Measurements from ENCODE around the gene BTNL8.
A peak's percentile ranks its signal among the peaks of the same experiment; 100 is the strongest.

BTNL8 gene

DNA sequence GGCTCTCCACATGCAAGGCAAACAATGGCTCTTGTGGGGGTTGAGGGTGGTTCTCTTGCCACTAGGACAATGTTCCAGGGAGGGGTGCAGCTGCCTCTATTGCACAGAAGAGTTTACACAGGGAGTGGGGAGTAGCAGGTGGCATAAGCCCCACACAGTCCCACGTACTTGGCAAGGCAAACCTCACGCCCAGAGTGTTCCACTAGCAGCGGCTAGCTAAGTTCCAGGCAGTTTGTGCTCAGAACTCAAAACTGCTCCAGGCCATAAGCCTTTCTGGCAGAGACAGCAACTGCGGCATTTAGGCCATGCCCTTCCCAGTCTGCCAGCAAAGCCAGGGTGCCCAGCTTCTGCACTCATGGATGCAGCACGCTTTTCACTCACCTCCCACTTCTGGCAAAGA lies 60.7 kb downstream of the BTNL8 start:
- DNase-seq (ENCODE audit: low read depth, low spot score) = no peak

DNA sequence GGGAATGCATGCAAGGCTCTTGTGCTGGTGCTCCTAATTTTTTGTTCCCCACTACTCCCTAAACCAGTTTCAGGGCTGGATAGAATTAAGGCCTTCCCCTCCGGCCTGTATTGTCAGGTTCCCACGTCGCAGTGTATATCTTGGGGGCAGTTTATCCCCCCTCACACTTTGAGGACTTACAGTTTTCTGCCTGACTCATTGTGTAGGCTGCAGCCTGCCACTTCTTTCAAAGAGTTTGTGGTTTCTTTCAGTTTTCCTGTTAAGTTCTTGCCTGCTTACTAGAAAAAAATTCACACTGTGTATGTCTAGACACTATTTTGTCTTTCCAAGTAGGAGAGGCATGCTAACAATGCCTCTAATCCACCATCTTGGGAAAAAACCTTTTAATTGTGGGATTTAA lies 61.2 kb downstream of the BTNL8 start:
- peak; percentile 9 for DNase-seq (ENCODE audit: low read depth, low spot score)

DNA sequence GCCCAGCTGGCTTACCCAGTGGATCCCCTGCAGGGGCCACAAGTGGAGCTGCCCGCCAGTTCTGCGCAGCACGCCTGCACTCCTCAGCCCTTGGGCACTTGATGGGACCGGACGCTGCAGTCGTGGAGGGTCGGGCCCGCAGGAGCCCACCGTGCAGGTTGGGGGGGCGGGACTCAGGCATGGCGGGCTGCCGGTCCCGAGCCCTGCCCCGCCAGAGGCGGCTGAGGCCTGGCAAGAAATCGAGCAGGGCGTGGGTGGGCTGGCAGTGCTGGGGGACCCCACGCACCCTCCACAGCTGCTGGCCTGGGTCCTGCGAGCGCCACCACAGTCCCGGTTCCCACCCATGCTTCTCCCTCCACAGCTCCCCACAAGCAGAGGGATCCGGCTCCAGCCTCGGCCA lies 70.4 kb downstream of the BTNL8 start:
- DNase-seq (ENCODE audit: low read depth, low spot score) = no peak

DNA sequence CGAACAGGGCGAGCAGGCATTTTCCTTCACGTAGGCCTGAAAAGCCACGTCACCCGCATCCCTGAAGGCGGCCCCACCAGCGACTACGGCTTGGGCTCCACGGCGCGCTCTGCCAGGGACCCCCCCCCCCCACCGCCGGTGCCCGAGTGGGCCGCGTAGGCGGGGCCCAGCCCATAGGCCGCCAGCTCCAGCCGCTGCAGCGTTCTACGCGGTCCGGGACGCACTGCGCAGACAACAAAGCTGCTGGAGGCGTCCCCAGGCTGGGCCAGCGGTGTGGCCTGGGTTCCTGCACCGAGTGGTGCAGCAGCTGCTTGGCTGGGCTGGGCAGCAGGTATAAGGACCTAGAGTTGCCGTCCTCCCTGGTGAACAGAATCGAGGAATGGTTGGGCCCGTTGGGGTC lies 71.4 kb downstream of the BTNL8 start:
- DNase-seq (ENCODE audit: low read depth, low spot score) = no peak

DNA sequence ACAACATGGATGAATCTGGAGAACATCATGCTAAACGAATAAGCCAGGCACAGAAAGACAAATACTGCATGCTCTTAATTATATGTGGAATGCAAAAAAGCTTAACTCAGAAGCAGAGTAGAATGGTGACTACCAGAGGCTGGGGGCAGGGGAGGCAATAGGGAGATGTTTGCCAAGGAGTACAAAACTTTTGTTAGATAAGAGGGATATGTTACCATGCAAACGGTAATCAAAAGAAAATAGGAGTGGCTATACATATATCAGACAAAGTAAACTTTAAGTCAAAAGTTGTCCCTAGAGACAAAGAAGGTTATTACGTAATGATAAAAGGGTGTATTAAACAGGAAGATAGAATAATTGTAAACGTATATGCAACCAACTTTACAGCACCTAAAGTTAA lies 71.9 kb downstream of the BTNL8 start:
- DNase-seq (ENCODE audit: low read depth, low spot score) = no peak

DNA sequence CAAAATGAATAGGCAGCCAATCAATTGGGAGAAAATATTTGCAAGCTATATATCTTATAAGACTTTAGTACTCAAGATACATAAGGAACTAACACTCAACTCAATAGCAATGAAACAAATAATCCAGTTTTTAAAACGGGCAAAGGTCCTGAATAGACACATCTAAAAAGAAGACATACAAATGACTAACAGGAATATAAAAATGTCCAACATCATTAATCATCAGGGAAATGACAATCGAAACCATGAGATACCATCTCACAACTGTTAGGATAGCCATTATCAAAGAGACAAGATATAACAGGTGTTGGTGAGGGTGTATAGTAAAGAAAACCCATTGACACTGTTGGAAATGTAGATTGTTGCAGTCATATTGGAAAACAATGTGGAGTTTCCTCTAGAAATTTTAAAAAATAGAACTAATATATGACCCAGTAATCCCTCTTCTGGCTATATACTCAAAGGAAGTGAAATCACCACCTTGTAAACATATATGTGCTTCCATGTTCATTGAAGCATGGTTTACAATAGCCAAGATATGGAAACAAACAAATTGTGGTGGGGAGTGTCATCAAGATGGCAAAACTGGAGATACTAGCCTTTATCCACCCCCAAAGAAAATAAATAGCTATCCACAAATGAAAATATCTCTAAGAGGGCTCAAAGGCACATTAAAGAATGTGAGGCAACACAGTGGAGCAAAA lies 75.8 kb downstream of the BTNL8 start:
- DNase-seq (ENCODE audit: low read depth, low spot score) = no peak

DNA sequence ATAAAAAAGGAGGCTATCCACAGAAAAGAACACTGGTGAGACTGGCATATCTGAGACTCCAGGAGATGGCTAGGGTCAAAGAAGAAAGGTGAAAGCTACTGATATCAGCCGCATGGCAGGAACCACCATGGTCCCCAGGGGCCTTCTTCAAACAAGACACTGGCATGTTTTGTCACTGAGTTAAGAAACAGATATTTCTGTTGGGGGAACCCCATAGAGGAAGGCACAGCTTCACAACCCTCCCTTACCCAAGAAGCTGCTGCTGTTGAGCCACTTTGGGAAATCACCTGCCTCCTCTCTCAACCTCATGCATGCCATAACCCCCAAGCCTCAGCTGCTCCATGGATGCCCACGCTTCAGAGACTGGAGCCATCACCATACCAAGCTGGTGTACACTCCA lies 76.4 kb downstream of the BTNL8 start:
- DNase-seq (ENCODE audit: low read depth, low spot score) = no peak

DNA sequence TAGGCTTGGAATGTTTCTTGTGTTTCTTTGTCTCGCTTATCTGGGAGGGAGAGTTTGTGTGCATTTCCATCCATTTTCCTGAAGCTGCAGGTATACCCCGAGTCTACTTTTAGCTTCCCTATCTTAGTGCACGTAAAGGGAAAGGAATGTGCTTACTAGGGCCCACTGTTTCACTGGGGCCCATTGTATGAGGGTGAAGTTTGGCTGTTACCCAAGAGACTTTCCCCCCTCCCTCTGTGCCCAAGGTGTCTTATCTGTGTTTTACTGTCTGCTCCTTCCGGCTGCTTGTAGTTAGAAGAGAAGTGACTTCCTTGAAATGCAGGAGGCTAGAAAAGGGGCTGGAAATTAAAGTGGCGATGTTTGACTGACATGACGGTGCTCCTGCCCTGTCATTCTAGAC lies 77.6 kb downstream of the BTNL8 start:
- DNase-seq (ENCODE audit: low read depth, low spot score) = no peak

DNA sequence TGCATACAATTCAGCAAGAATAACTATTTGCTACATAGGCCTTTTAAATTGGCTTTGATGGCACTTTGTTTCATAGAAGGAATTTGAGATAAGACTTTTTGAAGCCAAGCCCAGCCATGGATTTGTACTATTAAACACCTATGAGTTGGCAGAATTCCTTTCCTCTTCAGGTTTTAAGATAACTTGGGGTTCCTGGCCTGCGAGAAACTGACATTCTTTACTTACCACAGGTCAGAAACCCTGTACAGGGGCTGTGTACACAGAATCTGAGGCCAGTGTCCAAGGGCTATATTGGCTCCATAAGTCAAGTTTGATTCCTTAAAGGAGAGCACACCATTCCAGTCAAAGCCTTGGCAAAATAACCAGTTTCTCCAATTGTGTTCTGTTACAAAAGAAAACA lies 78.9 kb downstream of the BTNL8 start:
- no peak for DNase-seq (ENCODE audit: low read depth, low spot score)

DNA sequence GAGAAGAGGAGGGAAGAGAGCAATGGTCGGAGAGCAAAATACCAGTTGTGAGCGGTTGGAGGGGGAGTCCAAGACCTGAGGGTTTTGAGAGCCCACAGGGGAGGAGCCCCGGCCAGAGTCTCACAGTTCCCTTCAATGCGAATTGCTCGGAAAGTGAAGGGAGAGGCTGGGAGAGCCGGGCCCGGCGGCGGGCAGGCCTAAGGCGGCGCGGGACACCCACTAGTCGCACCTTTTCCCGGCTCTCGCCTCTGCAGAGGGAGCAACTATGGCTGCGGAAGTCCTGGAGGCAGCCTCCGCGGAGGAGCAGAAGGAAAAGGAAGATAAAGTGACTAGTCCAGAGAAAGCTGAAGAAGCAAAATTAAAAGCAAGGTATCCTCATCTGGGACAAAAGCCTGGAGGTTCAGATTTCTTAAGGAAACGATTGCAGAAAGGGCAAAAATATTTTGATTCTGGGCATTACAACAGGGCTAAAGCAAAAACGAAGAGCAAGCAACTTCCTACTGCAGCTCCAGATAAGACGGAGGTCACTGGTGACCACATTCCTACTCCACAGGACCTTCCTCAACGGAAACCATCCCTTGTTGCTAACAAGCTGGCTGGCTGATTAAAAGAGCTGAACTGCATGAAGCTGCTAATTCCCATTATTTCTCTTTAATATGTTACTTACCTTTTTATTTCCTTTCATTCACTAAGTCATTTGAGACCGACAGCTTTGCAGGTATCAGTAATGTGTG lies 83.2 kb downstream of the BTNL8 start:
- DNase-seq (ENCODE audit: low read depth, low spot score) = no peak

DNA sequence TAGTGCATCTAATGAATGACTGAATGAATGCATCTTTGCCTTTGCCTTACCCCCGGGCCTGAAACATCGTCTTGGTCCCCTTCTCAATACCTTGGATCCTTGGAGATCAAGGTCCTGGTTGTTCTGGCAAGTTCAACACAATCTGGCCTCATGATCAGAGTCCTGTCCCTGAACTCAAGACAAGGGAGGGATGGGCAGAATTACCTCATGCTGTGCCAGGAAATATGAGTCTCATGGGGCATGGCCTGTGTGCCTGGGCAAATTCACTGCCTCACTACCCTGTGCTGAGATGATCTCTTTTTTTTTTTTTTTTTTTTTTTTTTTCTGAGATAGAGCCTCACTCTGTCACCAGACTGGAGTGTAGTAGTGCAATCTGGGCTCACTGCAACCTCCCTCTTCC lies 89.1 kb downstream of the BTNL8 start:
- no peak for DNase-seq (ENCODE audit: low read depth, low spot score)

DNA sequence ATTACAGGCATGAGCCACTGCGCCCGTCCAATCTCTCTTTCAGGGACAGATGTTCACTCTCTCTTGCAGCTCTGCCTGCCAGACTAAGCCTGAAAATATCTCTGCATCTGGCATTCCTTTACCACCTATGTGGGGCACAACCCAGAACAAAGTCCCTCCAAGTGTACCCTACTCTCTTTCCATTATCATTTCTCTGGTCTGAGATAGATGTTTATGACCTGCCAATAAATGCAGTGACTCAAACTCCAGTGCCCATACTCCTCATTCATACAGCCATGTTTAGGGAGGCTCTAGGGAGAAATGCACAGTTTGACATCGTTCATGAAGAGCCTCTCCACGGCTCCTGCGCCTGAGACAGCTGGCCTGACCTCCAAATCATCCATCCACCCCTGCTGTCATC lies 89.6 kb downstream of the BTNL8 start, which contains the start of gene BTNL3:
Gene BTNL3, plus strand, starts transcription at position 255 of the 400 bp plus-strand sequence. CDS start 183 bp downstream, outside the sequence.
- no peak for DNase-seq (ENCODE audit: low read depth, low spot score)

DNA sequence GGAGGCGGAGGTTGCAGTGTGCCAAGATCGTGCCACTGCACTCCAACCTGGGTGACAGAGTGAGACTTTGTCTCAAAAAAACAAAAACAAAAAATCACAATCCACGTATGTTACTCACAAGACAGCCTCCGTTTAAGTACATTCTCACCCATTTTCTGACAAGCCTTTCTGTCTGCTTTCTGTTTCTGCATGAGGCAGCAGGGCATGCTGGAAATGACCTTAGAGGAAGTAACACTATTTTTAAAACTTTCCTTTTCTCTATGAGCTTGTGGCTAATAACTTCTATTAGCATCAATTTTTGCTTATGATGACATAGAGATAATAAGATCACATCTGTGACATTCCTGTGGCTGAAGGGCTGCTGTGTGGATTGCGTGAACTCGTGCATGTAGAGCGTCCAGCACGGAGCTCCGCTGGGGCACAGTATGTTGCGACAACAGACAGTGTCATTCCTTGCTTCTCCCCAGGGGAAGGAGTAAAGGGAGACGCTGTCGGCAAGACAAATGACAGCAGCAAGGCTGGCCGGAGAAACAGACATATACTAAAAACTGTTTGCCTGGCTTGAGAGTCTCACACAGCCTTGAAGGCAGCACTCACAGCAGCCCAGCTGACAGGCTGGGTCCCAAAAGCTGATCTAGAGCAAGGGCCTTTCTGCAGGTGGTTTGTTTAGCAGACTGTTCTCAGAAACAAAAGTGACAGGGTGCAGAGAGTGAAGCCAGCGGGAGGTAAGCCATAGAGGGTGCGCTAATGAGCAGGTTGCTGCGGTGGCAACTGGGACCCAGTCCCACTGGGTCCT lies 91.3 kb downstream of the BTNL8 start:
- DNase-seq (ENCODE audit: low read depth, low spot score) = no peak

DNA sequence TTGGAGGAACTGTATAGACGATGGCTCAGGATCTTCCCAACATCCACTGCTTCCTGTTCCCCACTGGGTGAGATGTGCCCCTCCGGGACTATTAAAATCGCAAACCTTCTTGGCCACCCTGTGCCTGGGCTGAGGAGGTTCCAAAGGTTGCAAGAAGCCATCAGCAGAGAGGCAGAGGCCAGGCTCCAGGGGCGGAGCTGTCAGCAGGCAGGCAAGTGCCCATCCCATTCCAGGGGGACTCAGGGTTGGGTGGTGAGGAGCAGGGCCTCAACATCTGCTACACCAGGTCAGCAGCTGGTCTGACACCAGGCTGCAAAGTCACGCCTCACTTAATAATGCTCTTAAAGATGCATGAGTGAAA lies 91.9 kb downstream of the BTNL8 start:
- no peak for DNase-seq (ENCODE audit: low read depth, low spot score)
